ENCODE measurements around the gene KISS1.
A peak's percentile ranks its signal among the peaks of the same experiment; 100 is the strongest.

The KISS1 gene

DNA sequence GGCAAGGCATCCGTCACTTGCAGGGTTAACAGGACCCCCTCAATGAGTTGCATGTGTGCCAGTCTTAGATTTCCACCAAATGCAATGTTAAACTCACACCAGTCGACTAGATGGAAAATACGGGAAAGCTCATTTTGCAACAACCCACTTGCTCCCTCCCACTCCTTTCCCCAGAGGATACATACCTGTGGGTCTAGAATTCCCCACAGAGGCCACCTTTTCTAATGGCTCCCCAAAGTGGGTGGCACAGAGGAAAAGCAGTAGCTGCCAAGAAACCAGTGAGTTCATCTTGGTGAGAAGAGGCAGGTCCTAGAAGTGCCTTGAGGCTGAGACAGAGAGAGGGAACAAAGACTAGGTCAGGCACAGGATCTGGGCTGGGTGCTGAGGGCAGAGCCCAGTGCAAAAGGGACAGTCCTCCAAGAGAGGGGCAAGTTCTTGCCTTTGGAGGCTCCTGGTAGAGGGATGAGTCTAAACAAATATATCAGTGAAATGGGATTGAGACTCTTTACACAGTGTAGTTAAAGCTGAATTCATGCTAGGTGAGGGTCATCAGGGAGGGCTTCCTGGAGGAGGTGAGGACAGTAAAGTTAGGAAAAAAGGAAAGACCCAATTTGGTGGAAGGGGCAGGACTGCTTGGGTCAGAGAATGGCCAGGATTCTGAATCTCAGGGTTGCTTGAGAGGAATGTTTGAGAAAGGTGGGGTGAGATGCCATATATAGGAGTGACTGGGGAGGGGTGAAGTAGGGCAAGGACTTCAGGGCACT lies 3.5 kb downstream of the KISS1 start:
- DNase-seq (ENCODE audit: low read depth in 2 of 2), result no peak

DNA sequence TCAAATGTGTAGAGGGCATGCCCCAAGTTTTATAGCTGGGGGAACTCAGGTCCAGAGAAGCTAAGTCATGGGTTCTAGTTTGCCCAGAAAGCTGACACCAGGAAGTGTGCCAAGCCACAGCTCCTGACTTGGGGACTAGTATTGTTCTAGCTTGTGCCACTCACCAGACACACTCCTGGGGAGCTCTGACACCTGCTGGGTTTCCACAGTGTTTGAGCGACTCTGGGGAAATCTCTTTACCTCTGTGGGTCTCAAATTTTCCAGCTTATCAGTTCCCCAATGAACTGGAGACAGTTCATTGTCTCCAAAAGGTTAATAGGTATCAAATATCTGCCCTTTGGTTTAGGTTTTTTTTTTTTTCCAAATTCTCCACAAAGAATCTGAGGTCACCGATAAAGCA lies 4.2 kb downstream of the KISS1 start:
- no peak for DNase-seq (ENCODE audit: low read depth in 2 of 2)

- DNase-seq (ENCODE audit: low read depth in 2 of 2), result no peak
Observed at GRCh38 chr1:204191456-204191855, 4.8 kb downstream of the KISS1 start.

- DNase-seq (ENCODE audit: low read depth in 2 of 2), result no peak
Observed at GRCh38 chr1:204190212-204191211, 5.8 kb downstream of the KISS1 start.

DNA sequence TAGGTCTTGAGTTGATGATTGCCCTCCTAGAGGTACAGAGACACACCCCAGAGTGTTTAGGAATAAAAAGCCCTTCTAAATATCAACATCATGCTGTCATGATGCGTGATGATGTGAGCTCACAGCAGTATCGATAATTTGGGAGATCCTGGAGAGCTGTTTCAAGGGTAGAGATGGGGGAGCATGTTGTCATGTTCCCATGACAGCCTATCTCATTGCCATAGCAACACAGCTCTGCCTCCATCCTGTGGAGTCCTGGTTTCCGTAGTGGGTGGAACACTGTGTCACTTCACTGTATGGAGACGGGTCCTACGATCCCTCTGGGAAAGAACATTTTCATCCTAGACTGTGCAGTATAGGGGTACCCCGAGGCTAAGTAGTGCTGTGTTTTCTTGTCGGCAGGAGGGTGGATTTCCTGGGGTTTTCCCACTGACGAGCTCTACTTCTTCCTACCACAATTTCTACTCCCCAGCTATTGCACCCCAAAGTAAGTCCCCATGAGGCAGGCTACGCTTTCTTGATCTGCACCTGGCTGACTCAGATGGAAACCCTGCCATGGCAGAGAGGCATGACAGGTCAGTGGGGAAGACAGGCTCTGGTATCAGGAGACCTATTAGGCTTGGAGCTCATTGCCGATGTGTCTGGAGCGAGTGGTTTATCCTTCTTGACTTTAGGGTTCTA lies 7.2 kb downstream of the KISS1 start:
- DNase-seq (ENCODE audit: low read depth in 2 of 2), result no peak

DNA sequence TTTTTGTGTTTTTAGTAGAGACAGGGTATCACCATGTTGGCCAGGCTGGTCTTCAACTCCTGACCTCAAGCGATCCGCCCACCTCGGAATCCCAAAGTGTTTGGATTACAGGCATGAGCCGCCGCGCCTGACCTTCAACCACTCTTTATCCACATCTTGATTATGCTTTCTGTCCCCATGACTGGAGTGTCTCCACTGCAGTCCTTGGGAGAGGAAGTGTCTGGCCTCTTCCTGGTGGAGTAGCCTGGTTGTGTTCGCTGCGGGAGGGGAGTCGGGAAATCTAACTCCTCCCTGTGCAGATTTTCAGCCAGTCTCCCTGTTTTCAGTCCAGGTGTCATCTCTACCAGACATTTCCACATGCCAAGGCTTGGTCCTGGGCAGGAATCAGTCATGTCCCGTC lies 9.7 kb downstream of the KISS1 start:
- DNase-seq (ENCODE audit: low read depth in 2 of 2), result no peak

- DNase-seq (ENCODE audit: low read depth in 2 of 2), result no peak
Observed at GRCh38 chr1:204181116-204181515, 15.2 kb downstream of the KISS1 start.

GRCh38 chr1:204180133-204180532 lies 16.2 kb downstream of the KISS1 start:
- DNase-seq (ENCODE audit: low read depth in 2 of 2), result no peak

DNA sequence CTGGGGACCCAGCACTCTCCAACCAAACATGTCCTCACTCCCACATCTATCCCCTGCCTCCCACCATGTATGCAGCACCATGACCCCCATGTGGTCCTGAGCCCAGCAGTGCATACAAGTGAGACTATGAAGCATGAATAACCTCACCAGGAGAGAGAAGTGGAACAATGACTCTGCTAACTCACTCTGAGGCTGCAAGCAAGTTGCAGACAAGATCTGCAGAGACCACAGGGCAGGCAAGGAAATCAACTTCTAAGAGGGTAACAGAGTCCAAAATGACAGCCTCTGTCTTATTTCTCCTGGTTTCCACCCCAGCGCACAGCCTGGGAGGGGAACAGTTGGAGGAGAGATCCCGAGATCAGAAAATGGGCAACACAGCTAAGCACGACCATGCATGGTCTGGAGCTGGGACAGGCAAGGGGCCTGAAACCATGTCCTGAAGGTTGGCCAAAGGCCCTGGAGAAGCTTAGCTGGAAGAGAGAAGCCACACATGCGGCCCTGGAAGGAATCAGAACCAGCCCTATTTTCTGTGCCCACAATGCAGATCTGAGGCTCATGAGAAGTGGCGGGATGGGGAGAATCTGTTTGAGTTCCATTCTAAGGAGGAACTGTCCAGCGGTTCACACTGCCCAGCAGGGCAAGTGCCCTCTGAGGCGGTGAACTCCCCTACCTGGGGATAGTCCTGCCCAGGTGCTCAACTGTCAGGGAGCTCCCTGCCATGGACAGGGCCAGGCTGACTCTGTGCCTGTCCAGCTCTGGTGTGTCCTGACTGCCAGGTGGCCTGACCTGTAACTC lies 17.6 kb downstream of the KISS1 start:
- DNase-seq (ENCODE audit: low read depth in 2 of 2), result no peak

- DNase-seq (ENCODE audit: low read depth in 2 of 2), result no peak
Observed at GRCh38 chr1:204177133-204177532, 19.2 kb downstream of the KISS1 start.

DNA sequence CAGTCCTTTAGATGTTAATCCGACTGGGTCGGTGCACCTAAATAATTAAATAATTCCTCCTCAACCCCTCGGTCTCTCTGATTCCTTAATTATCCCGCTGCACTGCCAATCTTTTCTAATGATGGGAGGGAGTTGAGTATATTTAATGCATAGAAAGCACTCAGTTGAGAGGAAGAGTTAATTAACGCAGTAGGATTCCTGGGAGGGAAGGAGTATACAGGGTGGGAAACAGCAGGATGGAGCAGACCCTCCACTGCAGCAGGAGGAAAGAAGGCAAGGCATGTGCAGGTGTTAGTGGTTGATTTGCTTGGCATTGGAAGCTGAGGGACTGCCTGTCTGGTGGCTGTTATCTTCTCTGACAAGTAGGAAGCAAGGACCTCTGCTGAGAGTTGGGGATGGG lies 20.2 kb downstream of the KISS1 start:
- no peak for DNase-seq (ENCODE audit: low read depth in 2 of 2)

DNA sequence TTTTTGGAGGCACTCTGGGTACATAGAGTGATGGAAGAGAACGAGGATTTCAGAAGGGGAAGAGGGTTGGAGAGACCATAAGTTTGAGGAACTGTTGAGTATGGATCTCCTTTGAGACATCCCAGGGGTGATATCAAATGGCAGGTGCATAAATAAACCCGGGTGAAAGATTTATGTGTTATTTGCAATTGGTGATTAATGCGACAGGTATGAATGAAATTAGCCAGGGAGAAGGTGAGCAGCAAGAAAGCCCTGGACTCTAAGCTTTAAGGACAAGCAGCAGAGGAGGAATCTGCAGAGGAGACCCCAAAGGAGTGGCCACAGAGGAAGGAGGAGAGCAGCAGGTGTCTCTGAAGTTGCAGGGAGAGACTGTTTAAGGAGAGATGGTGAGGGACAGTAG lies 21.3 kb downstream of the KISS1 start:
- DNase-seq (ENCODE audit: low read depth in 2 of 2), result no peak

- no peak for DNase-seq (ENCODE audit: low read depth in 2 of 2)
Observed at GRCh38 chr1:204172404-204173029, 23.8 kb downstream of the KISS1 start.

DNA sequence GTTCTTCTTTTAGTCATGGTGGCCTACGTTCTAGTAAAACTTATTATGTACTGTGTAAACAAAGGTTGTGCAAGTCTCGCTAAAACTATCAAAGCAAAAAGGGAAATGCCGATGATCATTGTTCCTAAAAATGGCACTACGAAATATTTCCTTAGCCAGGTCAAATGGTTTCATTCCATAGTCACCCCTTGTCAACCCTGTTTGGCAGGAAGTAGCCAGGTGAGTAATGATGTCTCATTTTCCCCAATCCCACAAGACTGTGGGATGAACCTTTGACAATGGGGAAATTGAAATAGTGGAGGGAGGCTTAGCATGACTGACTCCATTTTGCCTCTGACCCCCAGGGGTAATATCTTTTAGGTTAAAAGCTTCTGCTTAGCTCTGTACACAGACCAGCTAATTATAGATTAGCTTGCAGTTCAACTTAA lies 24.5 kb downstream of the KISS1 start:
- no peak for DNase-seq (ENCODE audit: low read depth in 2 of 2)

GRCh38 chr1:204170494-204171155 lies 25.7 kb downstream of the KISS1 start:
- no peak for DNase-seq (ENCODE audit: low read depth in 2 of 2)

GRCh38 chr1:204169858-204170257 lies 26.4 kb downstream of the KISS1 start:
- DNase-seq (ENCODE audit: low read depth in 2 of 2), result no peak

DNA sequence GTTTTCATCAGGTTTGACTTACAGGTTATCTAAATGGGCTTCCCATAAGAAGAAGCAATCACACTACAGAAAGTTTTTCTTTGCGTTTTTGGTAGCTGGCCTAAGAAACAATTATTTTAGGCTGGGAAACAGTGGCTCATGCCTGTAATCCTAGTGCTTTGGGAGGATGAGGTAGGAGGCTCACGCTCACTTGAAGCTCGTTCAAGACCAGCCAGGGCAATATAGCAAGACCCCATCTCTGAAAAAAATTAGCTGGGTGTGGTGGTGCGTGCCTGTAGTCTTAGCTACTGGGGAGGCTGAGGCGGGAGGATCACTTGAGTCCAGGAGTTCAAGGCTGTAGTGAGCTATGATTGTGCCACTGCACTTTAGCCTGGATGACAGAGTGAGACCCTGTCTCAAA lies 28.6 kb downstream of the KISS1 start:
- no peak for DNase-seq (ENCODE audit: low read depth in 2 of 2)

DNA sequence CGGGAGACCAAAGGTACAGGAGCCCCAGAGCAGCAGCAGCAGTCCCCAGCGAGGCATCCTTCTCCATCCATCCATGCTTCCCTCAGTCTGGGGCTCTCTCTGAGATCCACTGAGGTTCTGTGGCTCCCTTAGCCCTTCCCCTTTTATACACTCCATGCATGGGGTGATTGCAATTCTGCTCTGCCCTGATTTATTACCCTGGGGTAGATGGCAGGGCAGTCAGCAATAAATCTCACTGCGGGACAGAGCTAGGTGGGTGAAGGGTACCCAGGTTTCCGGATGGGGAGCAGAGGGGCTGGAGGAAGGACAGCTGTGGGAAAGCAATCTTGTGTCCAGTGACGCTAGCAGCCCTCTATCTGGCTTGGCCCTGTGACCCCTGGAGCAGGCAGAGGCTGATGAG lies 30.1 kb downstream of the KISS1 start, which contains the start of gene REN:
TSS of gene REN (minus strand) at position 119 of the 400 bp plus-strand sequence. CDS start at position 75, 44 bp downstream.
- no peak for DNase-seq (ENCODE audit: low read depth in 2 of 2)

GRCh38 chr1:204162494-204163074 lies 33.7 kb downstream of the KISS1 start:
- DNase-seq (ENCODE audit: low read depth in 2 of 2), result peak; percentile 57 to 59

Data from stimulated activated CD8-positive, alpha-beta memory T cell treated with anti-CD3 and anti-CD28 coated beads, Interleukin-7, amount 100 ng/mL, for 1 hour (primary cell).